Stromal cell of bone marrow (primary cell): ENCODE data around the gene RANBP6.
A peak's percentile ranks its signal among the peaks of the same experiment; 100 is the strongest.

ENCODE experiments used
- DNase-seq: peaks from one replicate; pipeline ENCODE4 v3.0.0-alpha.2; 2012; ENCODE audit warnings: low read depth

The RANBP6 gene

GRCh38 chr9:6007058-6007769, 8.2 kb downstream of the RANBP6 start:
- DNase-seq, result no peak

GRCh38 chr9:6006749-6007057, 8.7 kb downstream of the RANBP6 start:
- no peak for DNase-seq

- no peak for DNase-seq
Observed at GRCh38 chr9:6000955-6001354, 14.5 kb downstream of the RANBP6 start.

GRCh38 chr9:5999443-6000101, 15.9 kb downstream of the RANBP6 start:
- DNase-seq, result no peak

- DNase-seq, result no peak
Observed at GRCh38 chr9:5994493-5994892, 20.9 kb downstream of the RANBP6 start.

- DNase-seq, result no peak
Observed at GRCh38 chr9:5988265-5988664, 27.2 kb downstream of the RANBP6 start.

GRCh38 chr9:5983042-5983441, 32.4 kb downstream of the RANBP6 start:
- no peak for DNase-seq

GRCh38 chr9:5982317-5982716, 33.1 kb downstream of the RANBP6 start:
- DNase-seq, result no peak

GRCh38 chr9:5978523-5978922, 36.9 kb downstream of the RANBP6 start:
- no peak for DNase-seq

- DNase-seq, result peak; percentile 6
Observed at GRCh38 chr9:5976674-5977397, 38.6 kb downstream of the RANBP6 start.

GRCh38 chr9:5971740-5972139, 43.7 kb downstream of the RANBP6 start:
- peak; percentile 7 for DNase-seq
